GM21576 (cell line): ENCODE results near the gene EMC7.
A peak's percentile ranks its signal among the peaks of the same experiment; 100 is the strongest.
"Not testable (repeated sequence)": the region's sequence is repeated elsewhere in the genome, so short reads cannot be mapped to it uniquely, and the experiment has no call there.

ENCODE experiments used
- ATAC-seq: cut with Tn5 transposase; IDR thresholded peaks from one replicate; pipeline ENCODE4 v1.9.1; 2021; ENCODE audit warnings: mild to moderate bottlenecking, moderate library complexity; ENCODE audit not compliant: unreplicated experiment

The EMC7 gene

DNA sequence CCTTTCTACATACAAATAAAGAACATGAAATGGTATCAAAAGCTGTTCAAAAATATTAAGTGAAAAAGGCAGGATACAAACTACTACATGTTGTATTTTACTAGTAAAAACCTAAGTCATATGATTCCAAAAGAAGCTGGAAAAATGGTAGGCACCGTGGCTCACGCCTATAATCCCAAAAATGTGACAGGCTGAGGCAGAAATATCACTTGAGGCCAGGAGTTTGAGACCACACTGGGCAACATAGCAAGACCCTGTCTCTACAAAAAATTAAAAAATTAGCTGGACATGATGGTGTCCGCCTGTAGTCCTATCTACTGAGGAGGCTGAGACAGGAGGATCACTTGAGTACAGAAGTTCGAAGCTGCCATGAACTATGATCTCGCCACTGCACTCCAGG lies 1.7 kb downstream of the EMC7 start:
- no peak for ATAC-seq

DNA sequence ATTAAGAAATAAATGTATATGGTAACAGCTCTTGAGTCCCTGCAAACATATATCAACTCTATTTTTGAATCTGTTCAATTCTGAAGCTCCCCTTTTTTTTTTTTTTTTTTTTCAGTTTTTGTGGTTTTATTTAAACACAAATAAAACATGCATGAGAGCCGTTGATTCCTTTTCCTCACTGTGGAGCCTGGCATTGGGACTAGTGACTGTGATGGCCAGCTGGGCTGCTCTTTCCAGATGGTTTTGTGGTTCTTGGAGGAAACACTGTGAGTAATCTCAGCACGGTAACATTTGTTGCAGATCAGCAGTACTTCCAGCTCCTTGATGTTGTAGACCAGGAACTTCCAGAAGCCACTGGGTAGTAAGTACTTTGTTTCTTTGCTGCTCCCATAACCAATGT lies 15.9 kb downstream of the EMC7 start:
- ATAC-seq, result no peak

GRCh38 chr15:34084086-34084485 lies 17.6 kb downstream of the EMC7 start:
- no peak for ATAC-seq

DNA sequence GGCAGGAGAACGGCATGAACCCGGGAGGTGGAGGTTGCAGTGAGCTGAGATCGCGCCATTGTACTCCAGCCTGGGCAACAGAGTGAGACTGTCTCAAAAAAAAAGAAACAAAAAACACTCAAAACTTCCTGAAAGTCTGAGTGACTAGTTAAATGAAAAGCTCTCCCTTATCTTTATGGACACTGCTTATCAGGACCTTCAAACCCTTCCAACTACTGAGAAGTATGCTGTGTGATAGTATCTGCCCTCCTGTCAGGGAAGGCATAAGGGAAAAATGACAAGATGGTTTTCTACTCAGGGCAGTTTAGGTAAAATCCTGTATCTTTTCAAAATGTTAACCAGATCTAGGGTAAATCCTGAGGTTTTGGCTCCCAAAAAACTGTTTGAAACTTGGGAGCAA lies 21.8 kb downstream of the EMC7 start:
- ATAC-seq, result no peak

GRCh38 chr15:34078900-34079299 lies 22.8 kb downstream of the EMC7 start:
- no peak for ATAC-seq

DNA sequence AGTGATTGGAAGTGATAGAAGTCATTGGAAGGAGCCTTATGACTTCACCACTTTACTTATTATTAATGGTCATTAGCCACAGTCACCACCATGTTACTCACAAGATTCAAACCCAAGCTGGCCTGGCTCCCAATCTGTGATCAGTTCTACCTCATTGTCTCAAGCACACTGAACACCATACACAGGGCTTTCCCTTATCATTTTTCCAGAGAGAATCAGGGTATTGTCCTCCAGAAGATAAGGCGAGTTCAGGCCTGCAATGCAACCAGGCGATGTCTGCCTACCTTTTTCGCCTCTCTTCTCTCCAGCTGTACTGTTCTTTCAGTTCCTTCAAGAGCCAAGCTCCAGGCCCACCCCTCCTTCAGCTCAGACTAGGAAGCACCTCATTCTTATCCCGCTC lies 24.9 kb downstream of the EMC7 start:
- no peak for ATAC-seq

DNA sequence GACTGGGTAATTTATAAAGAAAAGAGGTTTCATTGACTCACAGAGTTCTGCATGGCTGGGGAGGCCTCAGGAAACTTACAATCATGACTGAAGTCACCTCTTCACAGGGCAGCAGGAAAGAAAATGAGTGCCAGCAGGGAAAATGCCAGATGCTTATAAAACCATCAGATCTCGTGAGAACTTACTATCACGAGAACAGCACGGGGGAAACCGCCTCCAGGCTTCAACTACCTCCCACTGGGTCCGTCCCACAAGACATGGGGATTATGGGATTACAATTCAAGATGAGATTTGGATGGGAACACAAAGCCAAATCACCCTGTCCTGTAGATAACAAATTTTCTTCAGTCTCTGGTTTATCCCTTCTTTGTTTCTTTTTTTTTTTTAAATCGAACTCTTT lies 31.7 kb downstream of the EMC7 start:
- no peak for ATAC-seq

DNA sequence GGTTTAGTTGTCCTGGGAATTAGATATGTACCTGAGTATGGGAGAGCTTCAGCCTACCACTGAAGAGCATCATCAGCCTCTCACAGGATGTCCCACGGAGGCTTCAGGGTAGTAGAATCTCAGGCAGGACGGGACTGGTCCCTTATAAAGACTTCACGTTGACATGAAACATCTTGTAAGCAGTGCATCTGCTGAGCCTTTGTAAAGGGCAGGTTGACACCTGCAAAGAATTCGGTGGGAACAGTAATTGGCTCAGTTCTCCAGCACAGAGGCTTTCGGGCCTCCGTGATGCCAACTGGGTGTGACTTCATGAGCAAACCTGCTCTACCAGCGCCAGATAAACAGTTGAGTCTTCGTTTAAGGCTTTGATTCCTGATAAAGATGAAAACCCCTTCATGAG lies 35.7 kb downstream of the EMC7 start:
- ATAC-seq, result no peak

DNA sequence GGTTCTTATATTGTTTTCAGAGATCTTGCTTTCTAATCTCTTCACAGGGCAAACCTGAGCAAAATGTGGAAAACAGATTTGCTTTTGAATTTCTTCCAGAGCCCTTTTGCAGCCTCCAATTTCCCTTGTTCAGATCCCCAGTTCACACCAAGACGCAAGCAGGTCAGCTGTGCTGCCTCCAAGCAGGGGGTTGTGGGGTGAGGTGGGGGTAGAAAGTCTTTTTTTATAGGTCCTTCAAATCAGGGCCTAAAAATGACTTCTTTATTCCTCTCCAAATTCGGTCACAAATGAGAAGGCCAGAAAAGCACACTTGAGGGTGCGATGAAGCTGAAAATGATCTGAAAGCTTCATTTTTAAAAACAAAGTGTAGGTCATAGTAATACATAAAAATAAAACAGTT lies 36.4 kb downstream of the EMC7 start:
- ATAC-seq, result no peak

DNA sequence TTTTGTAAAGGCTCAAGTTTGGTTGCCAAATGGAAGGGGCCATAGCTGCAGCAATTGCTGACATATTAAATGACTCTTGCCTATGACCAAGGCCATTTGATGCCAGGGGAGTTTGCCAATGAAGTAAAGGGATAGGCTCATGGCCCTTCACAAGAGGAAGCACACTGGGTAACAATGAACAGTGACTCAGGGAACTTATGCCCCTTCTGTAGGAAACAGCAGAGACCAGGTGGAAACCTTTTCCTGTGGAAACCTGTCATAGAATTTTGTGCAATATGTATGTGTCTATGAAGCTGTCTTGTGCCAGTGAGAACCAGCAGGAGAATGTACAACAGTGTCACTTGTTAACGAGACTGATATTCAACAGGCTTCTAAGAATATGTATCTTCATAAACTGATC lies 37.2 kb downstream of the EMC7 start:
- no peak for ATAC-seq

DNA sequence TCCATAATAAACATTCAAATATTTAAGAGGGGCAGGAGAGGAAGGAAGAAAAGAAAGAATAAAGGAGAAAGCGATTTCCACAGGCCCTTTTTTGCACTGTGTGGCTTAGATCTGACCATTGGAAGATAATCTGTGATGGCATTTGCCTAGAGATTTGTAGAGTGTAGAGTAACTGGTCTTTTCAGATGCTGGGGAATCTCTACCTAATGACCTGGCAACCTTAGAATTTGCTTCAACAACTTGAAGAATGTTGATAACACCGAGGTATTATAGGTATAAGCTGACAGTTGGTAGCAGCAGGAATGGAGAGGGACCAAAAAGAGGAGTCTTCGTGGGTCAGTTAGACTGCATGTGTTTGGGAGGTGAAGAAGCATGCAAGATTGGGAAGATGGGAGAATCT lies 41.7 kb downstream of the EMC7 start:
- ATAC-seq, result no peak

GRCh38 chr15:34059476-34059875 lies 42.2 kb downstream of the EMC7 start:
- ATAC-seq, result no peak

DNA sequence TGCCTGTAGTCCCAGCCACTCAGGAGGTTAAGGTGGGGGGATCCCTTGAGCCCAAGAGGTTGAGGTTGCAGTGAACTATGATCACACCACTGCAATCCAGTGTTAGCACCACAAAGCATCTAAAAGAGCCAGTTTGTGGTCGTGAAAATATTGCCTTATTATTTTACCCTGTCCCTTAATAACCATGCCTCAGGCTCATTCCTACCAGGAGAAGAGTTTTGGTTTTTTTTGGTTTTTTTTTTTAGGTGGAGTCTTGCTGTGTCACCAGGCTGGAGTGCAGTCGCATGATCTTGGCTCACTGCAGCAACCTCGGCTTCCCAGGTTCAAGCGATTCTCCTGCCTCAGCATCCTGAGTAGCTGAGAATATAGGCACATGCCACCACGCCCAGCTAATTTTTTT lies 44.8 kb downstream of the EMC7 start:
- no peak for ATAC-seq

DNA sequence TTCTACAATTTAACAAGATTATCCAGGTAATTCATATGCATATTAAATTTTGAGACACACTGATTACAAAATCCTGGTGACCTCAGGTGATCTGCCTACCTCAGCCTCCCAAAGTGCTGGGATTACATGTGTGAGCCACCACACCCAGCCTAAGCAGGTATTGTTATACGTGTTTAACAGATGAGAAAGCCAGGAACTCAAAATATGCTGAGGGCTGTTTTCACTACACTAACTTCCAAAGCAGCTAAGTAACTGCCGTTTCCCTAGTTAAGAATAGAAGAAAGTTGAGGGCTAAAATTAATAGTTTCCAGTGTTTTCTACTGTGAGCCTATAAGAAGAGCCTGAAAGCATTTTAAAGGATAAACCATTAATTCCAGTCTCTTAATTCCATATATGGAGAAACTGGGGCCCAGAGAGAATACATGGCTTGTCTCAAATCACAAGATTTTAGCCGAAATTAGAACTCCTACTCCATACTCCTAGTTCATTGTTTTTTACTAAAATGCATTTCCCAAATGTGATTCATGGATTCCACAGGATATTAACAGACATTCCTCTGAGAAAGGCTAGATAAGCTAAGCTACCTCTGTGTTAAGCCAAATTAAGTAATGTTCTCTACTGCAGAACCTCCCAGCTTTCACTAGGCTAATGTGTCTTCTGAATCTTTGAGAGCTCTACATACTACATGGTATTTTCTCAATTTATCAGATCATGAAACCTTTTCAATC lies 45.6 kb downstream of the EMC7 start:
- no peak for ATAC-seq

DNA sequence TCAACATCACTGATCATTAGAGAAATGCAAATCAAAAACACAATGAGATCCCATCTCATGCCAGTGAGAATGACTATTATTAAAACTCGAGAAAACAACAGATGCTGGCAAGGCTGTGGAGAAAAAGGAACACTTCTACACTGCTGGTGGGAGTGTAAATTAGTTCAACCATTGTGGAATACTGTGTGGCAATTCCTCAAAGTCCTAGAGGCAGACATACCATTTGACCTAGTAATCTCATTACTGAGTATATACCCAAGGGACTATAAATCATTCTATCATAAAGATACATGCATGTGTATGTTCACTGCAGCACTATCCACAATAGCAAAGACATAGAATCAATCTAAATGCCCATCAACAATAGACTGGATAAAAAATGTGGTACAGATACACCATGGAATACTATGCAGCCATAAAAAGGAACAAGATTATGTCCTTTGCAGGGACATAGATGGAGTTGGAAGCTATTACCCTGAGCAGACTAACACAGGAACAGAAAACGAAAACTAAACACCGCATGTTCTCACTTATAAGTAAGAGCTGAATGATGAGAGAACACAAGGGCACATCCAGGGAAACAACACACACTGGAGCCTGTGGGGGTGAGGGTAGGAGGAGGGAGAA lies 47.5 kb downstream of the EMC7 start:
- no peak for ATAC-seq

- ATAC-seq, result not testable (repeated sequence)
Observed at GRCh38 chr15:34050385-34050784, 51.3 kb downstream of the EMC7 start.

GRCh38 chr15:34049112-34049511 lies 52.5 kb downstream of the EMC7 start:
- no peak for ATAC-seq

DNA sequence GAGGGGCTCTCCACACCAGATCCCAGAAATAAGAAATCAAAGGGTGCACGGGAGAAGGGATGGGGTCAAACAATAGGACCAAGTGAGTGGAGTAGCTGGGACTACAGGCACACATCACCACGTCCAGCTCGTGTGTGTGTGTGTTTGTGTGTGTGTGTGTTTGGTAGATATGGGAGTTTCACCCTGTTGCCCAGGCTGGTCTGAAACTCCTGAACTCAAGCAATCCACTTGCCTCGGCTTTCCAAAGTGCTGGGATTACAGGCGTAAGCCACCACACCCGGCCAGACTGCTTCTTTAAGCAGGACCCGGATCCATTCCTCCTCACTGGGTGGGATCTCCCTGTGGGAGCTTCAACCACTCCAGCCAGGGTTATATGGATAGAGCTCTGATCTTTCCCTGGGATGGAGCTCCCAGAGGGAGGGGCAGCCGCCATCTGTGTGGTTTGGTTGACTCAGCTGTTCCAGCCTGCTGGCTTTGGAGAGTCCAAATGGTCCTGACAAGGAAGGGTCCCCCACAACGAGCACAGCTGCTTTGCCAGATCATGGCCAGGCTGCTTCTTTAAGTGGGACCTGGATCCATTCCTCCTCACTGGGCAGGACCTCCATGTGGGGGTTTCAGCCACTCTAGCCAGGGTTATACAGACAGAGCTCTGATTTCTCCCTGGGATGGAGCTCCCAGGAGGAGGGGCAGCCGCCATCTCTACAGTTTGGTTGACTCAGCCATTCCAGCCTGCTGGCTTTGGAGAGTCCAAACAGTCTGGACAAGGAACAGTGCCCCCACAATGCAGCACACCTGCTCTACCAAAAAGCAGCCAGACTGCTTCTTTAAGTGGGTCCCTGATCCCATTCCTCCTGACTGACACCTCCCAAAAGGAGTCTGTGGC lies 53.5 kb downstream of the EMC7 start:
- no peak for ATAC-seq

DNA sequence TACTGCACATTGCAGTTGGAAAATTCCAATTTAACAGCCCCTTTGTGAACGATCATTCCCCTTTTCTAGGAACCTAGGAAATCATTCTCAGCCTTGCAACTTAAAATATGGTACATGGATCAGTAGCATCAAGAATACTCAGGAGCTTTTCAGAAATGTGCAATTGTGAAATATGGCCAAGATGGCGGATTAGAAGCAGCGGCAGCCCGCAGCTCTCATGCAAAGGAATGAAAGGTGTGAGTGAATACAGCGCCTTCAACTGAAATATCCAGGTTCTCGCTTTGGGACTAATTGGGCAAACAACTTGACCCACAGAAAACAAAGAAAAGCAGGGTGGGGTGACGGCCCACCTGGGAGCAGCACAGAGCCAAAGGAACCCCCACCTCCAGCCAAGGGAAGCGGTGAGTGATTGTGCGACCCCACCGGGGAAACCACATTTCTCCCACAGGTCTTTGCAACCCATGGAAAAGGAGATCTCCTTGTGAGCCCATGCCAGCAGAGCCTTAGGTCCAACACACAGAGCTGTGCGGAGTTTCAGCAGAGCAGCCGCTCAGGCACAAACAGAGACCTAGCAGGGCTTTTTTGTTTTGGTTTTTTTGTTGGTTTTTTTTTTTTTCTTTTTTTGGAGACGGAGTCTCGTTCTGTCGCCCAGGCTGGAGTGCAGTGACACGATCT lies 55.1 kb downstream of the EMC7 start:
- no peak for ATAC-seq

DNA sequence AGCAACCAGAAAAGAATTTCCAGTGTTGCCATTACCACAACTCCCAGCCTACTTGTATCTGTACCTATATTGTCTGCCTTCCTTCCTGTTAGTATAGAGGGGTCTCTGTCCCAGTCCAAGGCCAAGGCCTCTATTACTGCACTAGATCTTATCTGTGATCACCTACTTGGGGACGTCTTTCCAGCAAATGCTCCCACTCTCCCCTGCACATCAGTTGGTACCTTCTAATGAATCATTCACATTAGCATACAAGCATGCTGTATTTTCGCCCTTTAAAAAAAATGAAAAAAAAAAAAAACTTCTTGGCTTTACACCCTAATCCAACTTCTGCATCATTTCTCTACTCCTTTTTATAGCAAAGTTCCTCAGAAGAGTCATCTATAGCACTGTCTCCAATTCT lies 57.8 kb downstream of the EMC7 start:
- no peak for ATAC-seq

DNA sequence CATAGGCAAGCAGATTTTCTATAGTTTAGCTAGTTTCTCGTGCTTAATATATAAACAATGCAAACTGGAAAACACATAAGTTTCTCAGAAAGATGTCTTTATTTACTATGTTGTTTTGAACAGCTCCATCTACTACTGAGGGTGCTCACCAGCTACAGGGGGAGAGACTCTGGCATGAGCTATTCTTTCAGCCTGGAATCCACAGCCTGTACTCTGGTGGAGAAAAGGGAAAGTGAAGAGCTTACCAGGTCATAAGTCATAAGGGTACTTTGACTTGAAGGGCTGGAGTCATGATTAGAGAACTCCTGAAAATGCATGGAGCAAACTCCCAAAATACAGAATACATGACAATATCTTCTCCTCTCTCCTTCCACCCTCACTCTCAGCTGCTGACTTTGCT lies 58.3 kb downstream of the EMC7 start:
- no peak for ATAC-seq

DNA sequence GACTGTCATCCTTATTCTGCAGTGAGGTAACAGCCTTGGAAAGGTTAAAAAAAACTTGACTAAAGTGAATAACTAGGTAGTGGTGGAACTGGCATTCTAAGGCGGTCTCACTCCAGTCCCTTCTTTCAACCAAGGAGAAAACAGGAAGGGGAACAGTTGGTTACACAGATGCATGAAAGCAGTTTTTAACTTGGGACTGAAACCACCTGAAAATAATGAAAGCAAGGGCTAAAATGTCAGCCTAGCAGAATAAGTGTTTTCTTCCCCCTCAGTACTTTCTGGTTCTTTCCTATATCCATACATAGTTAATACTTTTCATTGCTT lies 61.9 kb downstream of the EMC7 start:
- ATAC-seq, result peak; percentile 24
